Amniotic epithelial cell (primary cell): ENCODE data around the gene MGA.

Experiments
- DNase-seq: peaks from one replicate; pipeline ENCODE4 v3.0.0-alpha.2; 2010; ENCODE audit warnings: low read depth

The MGA gene

GRCh38 chr15:41658689-41659088, 1.5 kb upstream of the MGA start:
- DNase-seq, result no peak

GRCh38 chr15:41659190-41659589, 1.0 kb upstream of the MGA start:
- no peak for DNase-seq

- DNase-seq, result peak; percentile 53
Measured at GRCh38 chr15:41659855-41660234, 360 bp upstream of the MGA start.

DNA sequence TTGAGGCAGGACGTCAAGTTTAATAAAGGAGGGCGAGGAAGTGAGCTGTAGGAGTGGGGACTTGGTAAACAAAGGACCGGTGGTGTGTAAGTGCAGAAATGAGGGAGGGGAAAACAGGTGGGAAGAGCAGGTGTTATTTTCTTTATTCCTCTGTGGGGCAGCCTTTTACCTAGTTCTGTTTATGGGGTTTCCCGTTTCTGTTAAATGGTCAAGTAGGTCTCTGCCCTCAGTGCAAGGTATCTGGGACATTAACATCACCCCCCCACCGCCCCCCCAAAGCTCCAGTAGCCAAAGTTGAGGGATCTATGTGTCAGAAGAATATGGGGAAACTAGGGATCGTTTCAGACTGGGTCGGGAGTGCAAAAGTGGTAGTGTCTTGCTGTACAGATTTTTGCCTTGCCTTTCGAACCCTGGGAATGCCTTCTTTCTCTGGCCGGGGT, 893 bp downstream of the MGA start:
- no peak for DNase-seq

GRCh38 chr15:41661518-41662225, 1.5 kb downstream of the MGA start:
- DNase-seq, result peak; percentile 76

DNA sequence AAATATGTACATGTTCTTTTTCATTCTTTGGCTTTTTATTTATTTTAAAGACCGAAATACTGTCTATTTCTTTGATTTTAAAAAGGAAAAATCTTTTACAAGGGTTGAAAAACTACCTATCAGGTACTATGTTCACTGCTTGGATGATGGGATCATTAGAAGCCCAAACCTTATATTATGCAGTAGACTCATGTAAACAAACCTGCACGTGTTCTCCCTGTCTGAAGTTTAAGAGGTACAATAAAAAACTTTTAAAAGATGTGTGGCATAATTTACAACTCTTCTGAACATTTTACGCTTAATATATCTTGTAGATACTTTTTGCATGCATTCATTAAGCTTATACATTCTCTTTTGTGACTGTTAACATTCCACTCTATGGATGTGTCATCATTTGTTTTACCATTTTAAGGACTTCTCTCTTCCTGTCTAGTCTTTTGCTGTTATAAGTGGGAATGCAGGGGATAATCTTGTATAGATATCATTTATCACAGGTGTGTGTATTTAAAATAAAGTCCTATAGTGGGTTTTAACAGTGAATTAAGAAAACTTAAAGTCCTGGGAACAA, 6.2 kb downstream of the MGA start:
- peak; percentile 22 for DNase-seq

GRCh38 chr15:41669701-41670100, 9.5 kb downstream of the MGA start:
- no peak for DNase-seq

GRCh38 chr15:41671656-41672648, 11.7 kb downstream of the MGA start:
- DNase-seq, result no peak

DNA sequence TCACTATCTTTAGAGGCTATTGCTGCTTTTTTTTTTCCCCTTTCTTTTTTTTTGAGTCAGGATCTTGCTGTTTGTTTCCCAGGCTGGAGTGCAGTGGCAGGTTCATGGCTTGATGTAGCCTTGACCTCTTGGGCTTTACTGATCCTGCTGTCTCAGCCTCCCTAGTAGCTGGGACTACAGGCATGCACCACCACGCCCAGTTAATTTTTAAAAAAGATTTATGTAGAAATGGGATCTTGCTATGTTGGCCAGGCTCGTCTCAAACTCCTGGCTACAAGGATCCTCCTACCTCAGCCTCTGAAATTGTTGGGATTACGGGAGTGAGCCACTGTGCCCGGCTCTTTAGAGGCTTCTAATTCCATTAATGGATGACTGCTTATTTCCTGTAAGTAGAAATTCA, 15.1 kb downstream of the MGA start:
- no peak for DNase-seq

GRCh38 chr15:41678742-41679141, 18.5 kb downstream of the MGA start:
- DNase-seq, result no peak

DNA sequence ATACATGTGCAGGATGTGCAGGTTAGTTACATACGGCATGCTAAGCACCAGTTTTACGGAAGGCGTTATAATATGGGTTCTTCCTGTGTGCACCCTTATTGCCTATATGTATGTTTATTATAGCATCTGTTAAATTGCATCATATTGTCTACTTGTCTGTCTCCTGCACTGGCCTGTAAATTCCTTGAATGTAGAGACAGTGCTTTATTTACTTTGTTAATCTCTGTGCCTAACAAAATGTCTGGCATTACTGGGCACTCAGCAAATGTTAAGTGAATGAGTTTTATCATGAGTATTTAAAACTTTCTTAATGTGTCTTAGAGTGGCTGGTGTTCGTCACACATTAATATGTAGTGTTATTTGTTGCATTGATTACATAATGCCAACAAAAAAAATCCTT, 23.8 kb downstream of the MGA start:
- DNase-seq, result no peak

- no peak for DNase-seq
Measured at GRCh38 chr15:41688671-41689070, 28.5 kb downstream of the MGA start.

GRCh38 chr15:41689083-41689482, 28.9 kb downstream of the MGA start:
- no peak for DNase-seq

- DNase-seq, result no peak
Measured at GRCh38 chr15:41689834-41690233, 29.6 kb downstream of the MGA start.

DNA sequence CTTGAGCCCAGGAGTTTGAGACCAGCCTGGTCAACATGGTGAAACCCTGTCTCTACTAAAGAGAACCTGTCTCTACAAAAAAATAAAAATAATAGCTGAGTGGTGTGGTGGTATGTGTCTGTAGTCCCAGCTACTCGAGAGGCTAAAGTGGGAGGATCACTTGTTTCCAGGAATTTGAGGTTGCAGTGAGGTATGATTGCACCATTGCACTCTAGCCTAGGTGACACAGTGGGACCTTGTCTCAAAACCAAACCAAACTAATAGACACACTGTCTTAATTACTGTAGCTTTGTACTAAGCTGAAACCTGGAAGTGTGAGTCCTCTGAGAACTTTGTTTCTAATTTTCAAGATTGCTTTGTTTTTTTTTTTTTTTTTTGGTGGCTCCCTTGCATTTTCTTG, 30.4 kb downstream of the MGA start:
- no peak for DNase-seq

- DNase-seq, result peak; percentile 68
Measured at GRCh38 chr15:41691471-41691870, 31.3 kb downstream of the MGA start.

- no peak for DNase-seq
Measured at GRCh38 chr15:41692049-41692448, 31.8 kb downstream of the MGA start.

DNA sequence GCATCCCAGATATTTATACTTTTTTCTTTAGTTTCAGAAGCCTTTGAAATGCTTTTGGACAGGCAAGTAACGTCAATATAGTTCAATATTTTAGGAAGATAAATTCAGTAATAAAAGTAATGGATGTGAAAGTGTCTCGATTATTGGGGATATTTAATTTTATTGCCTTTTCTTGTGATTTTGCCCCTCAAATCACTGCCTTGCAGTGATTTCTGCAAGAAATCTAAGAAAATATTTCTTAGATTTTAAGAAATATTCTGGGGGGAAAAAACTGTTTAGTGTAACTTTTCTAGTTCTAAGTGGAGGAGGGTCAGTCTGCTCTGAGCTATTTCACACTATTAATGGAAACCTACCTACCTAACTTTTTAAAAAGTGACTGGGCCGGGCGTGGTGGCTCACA, 33.6 kb downstream of the MGA start:
- DNase-seq, result no peak

DNA sequence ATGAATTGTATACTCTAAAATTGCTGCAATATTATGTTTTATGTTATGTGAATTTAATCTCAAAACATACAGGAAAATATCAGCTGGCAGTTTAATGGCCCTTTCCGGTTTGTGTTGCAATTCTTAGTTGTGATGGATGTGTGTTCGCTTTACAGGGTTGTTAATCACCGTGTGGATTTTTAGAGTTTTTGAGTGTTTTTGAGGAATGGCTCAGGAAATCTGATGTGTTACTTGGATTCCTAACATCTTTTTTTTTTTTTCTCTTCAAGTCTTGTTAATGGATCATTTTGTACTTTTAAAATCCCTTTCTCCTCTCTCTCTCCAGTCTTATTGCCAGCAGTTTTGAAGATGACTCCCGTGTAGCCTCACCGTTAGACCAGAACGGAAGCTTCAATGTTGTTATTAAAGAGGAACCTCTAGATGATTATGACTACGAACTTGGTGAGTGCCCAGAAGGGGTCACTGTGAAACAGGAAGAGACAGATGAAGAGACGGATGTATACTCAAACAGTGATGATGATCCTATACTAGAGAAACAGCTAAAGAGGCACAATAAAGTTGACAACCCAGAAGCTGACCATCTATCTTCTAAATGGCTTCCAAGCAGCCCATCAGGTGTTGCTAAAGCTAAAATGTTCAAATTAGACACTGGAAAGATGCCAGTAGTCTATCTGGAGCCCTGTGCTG, 35.7 kb downstream of the MGA start:
- peak; percentile 82 for DNase-seq

GRCh38 chr15:41698779-41699178, 38.6 kb downstream of the MGA start:
- peak; percentile 65 for DNase-seq

DNA sequence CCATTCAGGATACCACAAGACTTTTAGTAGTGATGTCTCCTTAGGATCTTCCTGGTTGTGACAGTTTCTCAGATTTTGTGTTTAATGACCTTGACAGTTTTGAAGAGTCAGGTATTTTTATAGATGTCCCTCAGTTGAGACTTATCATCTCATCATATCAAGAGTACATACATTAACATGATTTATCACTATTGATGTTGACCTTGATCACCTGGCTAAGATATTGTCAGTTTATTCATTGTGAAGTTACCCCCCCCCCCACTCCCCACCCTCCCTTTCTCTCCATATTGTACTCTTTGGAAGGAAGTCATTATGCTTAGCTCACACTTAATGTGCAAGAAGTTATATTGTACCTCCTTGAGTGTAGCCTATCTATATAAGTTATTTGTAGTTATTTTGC, 42.9 kb downstream of the MGA start:
- DNase-seq, result no peak

DNA sequence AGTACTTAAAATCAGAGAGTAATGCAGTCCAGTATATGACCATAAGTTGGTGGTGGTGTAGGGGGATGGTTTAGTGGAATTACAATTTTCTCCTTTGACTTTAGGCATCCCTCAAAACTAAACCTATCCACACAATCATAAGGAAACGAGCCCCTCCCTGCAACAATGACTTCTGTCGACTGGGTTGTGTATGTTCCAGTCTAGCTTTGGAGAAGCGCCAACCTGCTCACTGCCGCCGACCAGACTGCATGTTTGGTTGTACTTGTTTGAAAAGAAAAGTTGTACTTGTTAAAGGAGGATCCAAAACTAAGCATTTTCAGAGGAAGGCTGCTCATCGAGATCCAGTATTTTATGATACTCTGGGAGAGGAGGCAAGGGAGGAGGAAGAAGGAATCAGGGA, 52.8 kb downstream of the MGA start:
- no peak for DNase-seq
